SHP77 treated with DMSO at 0.1 percent for 48 hours (cell line): Measurements from ENCODE around the gene GCN1.
"Not testable (repeated sequence)": the region's sequence is repeated elsewhere in the genome, so short reads cannot be mapped to it uniquely, and the experiment has no call there.

Experiments
- DNase-seq: peaks from one replicate; lab custom pipeline; 2025; lab: John Stamatoyannopoulos, UW

Gene GCN1, protein sequence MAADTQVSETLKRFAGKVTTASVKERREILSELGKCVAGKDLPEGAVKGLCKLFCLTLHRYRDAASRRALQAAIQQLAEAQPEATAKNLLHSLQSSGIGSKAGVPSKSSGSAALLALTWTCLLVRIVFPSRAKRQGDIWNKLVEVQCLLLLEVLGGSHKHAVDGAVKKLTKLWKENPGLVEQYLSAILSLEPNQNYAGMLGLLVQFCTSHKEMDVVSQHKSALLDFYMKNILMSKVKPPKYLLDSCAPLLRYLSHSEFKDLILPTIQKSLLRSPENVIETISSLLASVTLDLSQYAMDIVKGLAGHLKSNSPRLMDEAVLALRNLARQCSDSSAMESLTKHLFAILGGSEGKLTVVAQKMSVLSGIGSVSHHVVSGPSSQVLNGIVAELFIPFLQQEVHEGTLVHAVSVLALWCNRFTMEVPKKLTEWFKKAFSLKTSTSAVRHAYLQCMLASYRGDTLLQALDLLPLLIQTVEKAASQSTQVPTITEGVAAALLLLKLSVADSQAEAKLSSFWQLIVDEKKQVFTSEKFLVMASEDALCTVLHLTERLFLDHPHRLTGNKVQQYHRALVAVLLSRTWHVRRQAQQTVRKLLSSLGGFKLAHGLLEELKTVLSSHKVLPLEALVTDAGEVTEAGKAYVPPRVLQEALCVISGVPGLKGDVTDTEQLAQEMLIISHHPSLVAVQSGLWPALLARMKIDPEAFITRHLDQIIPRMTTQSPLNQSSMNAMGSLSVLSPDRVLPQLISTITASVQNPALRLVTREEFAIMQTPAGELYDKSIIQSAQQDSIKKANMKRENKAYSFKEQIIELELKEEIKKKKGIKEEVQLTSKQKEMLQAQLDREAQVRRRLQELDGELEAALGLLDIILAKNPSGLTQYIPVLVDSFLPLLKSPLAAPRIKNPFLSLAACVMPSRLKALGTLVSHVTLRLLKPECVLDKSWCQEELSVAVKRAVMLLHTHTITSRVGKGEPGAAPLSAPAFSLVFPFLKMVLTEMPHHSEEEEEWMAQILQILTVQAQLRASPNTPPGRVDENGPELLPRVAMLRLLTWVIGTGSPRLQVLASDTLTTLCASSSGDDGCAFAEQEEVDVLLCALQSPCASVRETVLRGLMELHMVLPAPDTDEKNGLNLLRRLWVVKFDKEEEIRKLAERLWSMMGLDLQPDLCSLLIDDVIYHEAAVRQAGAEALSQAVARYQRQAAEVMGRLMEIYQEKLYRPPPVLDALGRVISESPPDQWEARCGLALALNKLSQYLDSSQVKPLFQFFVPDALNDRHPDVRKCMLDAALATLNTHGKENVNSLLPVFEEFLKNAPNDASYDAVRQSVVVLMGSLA (N-terminal part only)

DNA sequence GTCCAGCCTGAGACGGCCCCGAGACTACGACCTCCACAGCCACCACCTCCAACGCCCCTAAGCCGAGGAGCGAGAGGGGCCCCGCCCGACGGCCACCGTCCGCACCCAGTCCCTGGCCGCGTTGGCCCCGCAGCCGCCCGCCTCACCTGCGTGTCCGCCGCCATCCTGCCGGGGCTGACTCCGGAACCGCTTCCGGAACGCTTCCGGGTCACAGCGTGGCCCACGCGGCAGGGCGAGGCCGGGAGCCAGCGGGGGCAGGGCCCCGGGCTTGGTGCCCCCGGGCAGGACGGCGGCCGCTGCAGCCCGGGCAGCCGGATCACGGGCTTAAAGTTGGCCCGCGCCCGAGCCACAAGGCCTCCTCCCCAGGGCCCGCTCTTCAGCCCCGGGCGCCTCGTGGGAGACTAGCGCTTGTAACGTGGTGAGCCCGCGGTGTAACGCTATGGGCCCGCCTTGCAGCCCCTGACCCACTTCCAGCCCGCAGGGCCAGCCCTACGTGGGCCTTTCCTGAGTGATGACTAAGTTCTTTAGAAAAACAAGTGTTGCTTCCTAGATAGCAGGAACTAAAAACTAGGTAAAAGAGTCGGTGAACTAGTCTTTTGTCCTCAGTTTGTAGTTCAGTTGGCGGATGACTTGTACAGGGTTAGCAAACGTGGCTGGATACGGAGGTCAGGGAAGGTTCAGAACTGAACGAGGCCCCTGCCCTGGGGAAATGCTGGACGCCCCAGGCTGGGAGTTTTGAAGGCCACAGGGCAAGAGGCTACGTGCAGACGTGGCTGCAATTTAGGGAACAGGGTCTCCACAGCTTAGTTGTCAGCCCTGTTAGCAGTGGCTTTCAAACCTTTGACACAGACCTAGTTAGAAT is at the start of gene GCN1:
GCN1 (minus strand) TSS at position 182 of the 862 bp plus-strand sequence; CDS start at position 164, 18 bp downstream.
- DNase-seq, result peak; percentile 46

DNA sequence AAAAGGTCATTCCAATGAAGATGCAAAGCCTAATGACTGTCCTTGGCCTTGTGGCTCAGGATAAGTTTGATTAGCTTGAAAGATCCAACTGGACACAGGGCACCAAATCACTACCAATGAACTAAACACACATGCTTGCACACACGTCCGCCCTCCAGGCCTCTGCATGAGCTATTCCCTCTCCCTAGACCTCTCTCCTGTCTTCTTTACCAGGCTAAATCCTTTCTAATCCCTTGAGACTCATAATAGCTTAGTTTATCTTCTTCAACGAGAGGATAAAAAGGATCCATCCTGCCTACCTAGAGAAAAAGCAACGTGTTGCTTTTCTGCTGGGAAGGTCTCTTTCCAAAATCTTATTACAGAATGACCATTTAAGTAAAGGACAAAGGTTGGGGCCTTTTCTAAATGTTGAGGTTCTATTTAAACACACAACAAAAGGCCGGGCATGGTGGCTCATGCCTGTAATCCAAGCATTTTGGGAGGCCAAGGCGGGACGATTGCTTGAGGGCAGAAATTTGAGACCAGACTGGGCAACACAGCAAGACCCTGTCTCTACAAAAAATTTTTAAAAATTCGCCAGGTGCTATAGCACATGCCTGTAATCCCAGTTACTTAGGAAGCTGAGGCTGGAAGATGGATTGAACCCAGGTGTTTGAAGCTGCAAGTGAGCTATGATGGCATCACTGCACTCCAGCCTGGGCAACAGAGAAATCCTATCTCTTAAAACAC is 48.6 kb upstream of the GCN1 start:
- DNase-seq, result no peak

- no peak for DNase-seq
Observed at GRCh38 chr12:120242275-120242799, 47.8 kb upstream of the GCN1 start.

DNA sequence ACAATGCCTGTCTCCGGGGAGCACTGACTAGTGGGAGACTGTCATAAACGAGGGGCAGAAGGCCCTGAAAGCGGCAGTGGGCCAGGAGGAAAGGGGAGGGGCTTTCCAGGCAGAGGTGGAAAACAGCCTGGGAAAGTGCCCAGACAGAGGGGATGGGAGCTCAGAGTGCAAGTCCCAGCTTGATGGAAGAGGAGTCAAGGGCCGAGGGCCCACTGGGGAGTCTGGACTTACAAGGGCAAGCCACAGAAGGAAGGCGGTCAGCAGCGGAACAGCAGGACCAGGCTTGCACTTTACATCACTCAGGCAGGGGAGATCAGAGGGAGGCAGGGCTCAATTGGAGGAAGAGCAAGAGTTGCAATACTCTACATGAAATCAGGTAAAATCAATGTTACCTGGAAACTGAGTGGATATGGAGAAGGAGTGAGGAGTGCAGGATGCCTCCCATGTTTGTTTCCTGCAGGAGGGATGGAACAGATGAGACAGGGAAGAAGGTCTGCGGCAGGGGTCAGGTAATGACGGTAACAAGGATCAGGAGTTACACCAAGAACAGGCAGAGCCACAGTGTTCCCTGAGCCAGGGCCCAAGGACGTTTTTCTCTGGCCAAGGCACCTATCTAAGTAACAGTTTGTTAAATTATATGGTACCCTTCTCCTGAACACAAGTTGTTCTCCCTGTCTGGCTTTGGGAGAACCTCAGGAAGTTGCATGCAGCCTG is 47.2 kb upstream of the GCN1 start:
- DNase-seq, result no peak

DNA sequence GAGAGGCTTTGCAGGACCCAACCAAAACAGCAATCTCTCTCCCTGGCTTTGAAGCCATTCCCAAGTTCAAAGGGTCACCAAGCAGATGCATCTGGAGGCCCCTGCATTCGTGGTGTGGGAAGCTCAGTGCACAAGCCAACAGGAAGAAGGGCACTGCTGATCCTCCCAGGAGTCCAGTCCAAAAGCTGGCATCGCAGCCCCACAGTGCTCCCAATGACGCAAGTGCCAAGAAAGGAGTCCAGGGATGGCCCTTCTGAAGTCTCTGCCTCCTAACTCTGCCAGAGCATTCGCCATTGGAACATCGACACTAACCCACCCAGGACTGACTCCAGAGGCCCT is 45.9 kb upstream of the GCN1 start:
- DNase-seq, result no peak

GRCh38 chr12:120239776-120240494 is 45.4 kb upstream of the GCN1 start:
- DNase-seq, result no peak

DNA sequence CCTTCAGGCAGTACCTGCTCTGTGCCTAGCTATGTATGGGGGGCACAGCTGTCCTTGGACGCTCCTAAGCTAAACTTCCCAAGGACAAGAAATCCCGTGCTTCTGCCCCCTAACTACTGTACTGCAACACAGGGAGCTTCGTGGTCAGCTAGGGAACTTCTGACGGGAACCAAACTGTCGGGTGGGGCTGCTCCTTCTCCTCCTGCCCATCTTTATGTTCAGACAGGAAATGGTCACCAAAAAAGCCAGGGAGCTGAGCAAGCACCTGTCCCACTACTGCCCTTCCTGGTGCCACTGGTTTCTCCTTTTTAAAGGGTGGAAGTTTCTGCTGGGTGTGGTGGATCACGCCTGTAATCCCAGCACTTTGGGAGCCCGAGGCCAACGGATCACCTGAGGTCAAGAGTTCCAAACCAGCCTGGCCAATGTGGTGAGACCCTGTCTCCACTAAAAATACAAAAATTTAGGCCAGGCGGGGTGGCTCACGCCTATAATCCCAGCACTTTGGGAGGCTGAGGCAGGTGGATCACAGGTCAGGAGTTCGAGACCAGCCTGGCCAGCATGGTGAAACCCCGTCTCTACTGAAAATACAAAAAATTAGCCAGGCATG is 44.4 kb upstream of the GCN1 start:
- DNase-seq, result no peak

DNA sequence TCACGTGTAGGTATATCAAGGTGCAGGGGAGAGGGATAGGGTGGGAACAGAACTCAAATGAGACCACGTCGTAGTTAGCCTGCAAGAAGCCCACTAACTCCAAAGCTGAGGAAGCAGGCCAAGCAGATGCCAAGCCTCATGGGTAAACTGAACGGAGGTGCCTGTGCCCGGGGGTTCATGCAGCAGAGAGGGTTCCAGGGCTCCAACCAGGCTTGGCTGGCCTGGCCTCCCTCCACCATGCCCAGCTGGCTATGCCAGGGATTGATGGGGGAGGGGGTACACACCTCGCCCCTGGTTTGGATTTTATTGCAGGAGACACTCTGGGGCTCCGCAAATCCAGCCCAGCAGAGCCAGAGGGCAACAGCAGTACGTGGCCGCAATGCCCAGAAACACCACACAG is 43.7 kb upstream of the GCN1 start:
- no peak for DNase-seq

- no peak for DNase-seq
Observed at GRCh38 chr12:120237360-120238171, 43.1 kb upstream of the GCN1 start.

- DNase-seq, result not testable (repeated sequence)
Observed at GRCh38 chr12:120236809-120237208, 42.3 kb upstream of the GCN1 start.

DNA sequence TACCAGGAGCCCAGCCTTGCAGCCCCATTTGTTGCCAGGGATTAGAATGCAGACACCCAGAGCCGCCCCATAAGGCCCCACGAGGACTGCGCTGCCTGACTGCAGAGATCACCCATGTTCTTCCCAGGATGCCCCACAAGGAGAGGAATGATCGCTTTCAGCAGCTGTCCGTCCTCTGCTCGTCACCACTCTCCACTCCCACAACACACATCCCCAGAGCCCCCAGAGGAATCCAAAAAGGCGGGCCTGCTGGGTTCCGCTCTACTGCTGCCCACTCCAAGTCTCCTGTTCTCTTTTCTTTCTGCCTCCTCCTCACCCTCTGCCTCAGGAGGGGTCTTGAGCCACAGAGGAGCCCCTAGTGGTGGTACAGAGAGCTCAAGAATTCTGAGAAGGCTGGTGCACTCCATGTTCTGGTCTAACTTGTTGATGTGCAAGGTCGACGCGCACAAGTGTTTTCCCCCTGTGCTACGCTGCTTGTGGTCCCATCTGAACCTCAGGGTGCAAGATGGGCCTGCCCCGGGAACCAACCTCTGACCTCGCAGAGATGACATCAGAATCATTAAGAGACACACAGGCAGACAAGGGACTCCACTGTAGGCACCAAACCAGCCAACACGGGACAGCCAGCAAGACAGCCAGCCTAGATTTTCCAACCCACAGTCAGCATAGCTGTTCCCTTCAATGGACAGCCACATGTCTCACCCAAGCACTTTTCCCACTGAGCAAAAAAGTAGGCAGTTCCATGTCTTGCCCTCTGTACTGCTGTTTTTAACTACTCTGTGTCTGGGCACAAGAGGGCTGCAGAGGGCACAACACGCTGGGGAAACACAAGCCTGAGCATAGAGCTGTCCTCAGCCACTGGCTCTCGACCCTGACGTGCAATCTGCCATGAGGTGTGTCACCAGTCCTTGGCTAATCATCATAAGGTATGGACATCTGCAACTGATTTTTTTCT is 41.1 kb upstream of the GCN1 start:
- DNase-seq, result no peak

GRCh38 chr12:120234643-120235368 is 40.3 kb upstream of the GCN1 start:
- DNase-seq, result peak; percentile 72

DNA sequence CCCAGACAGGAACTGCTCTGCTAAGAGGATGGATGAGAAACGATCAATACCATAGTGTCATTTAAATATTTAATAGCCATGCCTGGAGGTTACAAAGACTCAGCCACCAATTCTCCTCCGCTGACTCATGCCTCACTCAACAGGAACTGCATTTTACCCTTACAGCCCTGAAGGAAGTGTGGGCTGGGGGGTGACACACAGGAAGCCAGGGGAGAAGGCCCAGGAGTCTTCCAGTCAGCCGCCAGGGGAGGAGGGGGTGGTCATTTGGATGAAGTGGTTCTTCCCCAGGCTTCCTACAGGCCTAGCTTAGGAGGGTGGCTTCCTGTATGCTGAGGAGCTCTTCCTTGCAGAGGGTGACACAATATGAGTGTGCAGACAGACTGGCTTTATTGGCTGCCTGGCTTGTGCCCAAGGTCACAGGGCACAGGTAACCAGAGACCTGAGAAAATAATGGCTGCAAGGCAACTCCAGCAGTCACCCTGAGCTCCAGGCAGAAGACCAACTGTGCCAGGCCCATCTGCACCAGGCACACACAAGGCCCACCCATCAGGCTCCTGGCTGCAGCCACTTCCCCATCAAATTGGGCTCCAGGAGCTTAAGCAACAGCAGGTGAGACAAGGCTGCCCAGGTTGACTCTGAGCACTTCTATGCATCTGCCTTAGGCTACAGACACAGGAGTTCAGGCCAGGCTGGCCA is 36.9 kb upstream of the GCN1 start:
- DNase-seq, result no peak

DNA sequence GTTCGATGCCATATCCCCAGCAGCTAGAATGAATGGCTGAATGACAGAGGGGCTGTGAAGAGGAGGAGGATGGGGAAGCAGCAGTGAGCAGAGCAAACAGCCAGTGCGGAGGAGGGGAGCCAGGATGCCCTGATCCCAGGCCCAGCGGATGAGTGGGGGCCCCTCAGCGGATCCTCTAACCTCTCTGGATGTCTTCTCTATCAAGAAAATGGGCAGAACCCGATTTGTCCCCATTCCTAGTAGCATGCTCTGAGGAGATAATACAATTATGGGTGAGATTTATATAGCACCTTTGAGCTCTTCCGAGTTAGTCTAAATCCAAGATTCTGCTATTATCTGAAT is 36.4 kb upstream of the GCN1 start:
- DNase-seq, result no peak

GRCh38 chr12:120230326-120230973 is 35.9 kb upstream of the GCN1 start:
- no peak for DNase-seq
